Sigmoid colon (tissue), 3 donors: ENCODE measurements around the gene ENG.

Experiments
- CTCF ChIP-seq, 4 experiments: fragments of 450-650 bp in 3 of 4; fragments of 200-600 bp in 1 of 4; IDR thresholded peaks; one replicate each; pipeline ENCODE4 v1.5.1; 2016 to 2019; ENCODE audit warnings: antibody characterized with exemption in 4 of 4, mild to moderate bottlenecking in 3 of 4, moderate library complexity in 2 of 4
- POLR2A ChIP-seq, 2 donors: fragments of 450-650 bp; IDR thresholded peaks; one replicate each; pipeline ENCODE4 v1.6.1; 2016; ENCODE audit warnings: antibody characterized with exemption in 2 of 2, mild to moderate bottlenecking in 2 of 2, moderate library complexity in 2 of 2

GRCh38 chr9:127885508-127886281, 31.2 kb upstream of the ENG start:
- TF ChIP-seq CTCF (IDR thresholded peaks at IDR 0.05) (no peak), POLR2A (IDR thresholded peaks at IDR 0.05) (no peak)
